Caki2 (cell line): Measurements from ENCODE around the gene RNASE11. TPM values are rescaled to one million over a fixed set of nuclear protein-coding genes. Genes with fewer than 3 reads are reported as not detected.
"Not testable (repeated sequence)": the region's sequence is repeated elsewhere in the genome, so short reads cannot be mapped to it uniquely, and the experiment has no call there.

ENCODE experiments used
- DNase-seq: peaks from one replicate; pipeline ENCODE4 v3.0.0-alpha.2; 2015; ENCODE audit warnings: low read depth
- in situ Hi-C: cut with HindIII; loops from 2 replicates; pipeline ENCODE4 v1.10.0; 2016; ENCODE audit warnings: low sequenced_read_pairs, low pct_unique_long_range_greater_than_20kb, mixed read lengths
- total RNA-seq: library from RNA; depleted of rRNA; stranded (reverse); fragments of >200 nt; shearing (Covaris generic); gene quantifications from 2 replicates; pipeline ENCODE4 v1.2.3, GENCODE V29; 2014; ENCODE audit warnings: low replicate concordance; rRNA removed

The RNASE11 gene
- total RNA-seq, result not detected in 2 replicates

GRCh38 chr14:20587489-20588154, at the start of gene RNASE11:
Gene RNASE11, minus strand, starts transcription at chr14:20588001.
- no peak for DNase-seq
- in situ Hi-C loops, result no loop called here

- DNase-seq, result peak; percentile 83
- in situ Hi-C loops, result no loop called here
These were observed 45.3 kb upstream of the RNASE11 start for GRCh38 chr14:20632831-20633691.

- DNase-seq, result no peak
- in situ Hi-C loops, result no loop called here
These were observed 44.6 kb upstream of the RNASE11 start for GRCh38 chr14:20632448-20632830.

- DNase-seq, result peak; percentile 71
- in situ Hi-C loops, result no loop called here
These were observed 44.1 kb upstream of the RNASE11 start for GRCh38 chr14:20631880-20632389.

DNA sequence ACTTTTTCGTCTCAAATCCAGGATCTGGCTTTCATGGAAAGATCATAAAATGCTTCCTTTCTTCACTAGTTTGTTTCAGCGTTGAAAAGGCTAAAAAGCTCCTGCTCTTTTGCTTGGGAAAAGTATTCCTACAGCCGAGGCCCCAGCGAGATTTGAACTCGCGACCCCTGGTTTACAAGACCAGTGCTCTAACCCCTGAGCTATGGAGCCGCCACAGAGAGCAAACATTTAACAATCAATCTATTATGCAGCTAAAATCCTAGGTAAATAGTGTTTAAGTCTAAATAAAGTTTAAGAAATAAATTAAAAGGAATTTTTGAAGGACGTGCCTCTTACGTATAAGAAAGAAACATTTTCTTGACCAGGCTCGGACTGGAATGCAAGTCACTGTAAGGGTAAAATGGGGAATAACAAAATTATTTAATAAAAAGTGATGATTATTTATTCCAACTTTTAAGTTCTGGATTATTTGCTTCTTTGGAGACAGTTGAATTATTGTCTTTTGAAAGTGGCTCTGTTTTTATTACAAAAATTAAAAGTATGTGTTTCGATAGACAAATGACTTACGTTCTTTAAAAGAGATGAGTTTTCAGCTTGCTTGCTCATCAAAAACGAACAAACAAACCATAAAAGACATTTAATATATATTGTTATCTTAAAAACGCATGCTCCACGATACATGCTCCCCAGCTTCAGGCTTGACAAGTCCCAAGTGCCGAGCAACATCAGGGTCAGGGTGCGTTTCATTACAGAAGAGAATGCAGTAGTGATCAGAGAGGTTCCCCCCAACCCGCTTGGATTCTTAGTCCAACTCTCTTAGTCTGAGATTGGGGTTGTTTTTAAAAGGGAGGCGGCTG, 43.5 kb upstream of the RNASE11 start:
- in situ Hi-C loops, result no loop called here
- DNase-seq, result peak; percentile 61

DNA sequence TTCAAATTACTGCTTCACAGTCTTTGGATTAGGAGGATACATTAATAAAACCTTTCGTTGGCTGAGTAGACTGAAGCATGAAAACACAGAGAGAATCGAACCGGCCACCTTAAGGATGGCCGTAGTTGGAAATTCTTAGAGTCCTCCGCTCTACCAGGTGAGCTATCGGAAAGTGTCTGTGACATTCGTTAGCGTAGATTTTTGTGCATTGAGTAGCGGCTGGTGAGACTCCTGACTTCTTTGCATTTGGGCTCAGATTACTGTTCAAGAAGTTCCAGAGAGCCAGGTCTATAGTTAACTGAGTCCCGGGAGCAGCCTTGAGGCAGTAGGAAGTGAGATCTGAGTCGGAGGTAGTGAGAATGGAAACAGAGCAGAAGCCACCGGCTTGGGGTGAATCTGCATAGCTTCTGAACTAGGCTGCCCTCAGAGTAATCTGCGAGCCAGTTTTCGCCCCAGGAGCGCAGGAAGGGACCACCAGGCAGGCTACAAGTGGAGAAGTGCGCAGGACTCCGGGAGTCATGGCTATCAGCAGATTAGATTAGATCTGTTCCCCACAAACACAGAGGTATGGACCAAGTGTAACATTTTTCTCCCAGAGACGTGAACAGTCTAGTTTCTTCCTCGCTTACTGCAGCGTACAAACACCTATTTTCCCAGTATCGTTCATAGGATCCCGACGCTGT, 42.7 kb upstream of the RNASE11 start:
- DNase-seq, result peak; percentile 72
- in situ Hi-C loops, result no loop called here

DNA sequence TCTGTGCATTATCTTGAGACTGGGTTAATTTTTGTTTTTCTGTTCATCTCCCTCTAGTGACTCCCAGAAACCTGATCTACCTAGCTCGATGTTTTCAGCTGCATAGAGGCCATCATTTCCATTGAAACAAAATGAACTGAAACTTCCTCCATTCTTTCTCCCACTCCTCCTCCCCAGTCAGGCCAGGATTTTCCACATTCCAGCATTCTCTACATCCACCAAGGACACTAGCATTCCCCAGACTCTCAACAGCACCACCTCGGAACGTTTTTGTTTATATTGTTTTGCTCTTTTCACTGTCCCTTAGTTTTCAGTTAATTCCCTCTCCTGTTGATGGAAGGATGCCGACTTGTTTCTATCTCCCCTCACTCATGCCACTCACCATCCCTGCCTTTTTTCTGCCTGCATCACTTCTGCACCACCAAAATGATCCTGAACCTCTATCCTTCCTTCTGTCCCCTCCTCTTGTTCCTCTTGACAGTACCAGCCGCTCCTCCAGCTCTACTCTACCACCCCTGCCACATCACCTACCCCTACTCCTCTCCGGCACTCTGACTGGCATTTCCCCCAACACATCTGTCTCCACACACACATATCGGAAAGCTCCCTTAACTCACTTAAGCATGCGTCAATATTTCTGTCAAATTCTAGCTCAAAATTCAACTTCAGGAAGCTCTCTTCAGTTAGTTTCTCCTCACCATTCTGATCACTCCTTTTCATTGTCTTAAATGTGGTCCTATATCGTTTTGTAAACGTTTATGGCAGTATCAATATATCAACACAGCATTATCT, 40.5 kb upstream of the RNASE11 start:
- in situ Hi-C loops, result no loop called here
- no peak for DNase-seq

DNA sequence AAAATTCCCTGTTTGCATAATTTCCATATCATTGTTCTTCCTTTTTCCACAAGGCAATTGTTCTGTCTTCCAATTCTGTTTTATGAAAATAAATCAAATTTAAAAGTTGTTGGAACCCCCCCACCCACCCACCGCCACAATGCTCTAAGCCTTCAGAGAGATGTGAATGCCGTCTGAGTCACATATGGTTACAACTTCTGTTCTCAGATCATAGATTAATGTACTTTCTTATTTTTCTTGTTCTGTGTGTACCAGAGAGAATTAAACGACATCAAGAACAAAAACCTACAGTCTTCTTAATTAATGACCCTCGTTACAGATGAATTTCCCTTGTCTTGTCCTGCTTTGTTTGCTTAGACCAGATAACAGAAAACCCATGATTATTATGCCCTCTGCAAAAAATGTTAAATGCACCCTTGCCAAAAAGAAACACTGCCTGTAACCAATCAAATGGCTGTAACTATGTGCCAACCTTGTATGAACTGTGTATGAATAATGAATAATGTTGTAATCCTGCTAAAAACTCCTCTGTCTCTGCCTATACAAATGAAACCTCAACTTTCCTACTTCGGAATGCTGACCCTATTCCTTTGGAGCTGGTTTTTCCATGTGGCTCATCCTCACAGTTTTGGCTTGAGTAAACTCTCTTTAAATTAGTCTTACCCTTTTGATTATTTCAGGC, 39.7 kb upstream of the RNASE11 start:
- DNase-seq, result no peak
- in situ Hi-C loops, result no loop called here

DNA sequence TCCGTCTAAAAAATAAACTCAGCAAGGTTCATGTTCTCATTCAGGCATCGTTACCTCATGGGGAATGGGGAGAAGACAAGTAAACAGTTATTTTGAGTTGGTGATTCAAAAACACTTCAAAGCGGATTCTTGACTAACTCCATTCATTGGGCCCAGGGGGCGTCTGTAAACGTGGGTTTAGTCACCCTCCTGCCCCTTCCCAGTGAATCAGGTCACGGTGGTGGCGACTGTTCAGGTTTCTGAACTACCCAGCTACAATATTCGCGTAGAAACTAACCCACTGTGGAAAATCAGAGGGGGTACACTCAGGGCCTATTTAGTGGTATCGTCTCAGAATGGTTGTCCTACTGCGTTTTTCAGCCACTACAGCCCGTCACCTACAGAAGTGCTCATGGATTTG, 38.5 kb upstream of the RNASE11 start:
- DNase-seq, result no peak
- in situ Hi-C loops, result no loop called here

GRCh38 chr14:20624495-20625070, 36.8 kb upstream of the RNASE11 start:
- DNase-seq, result peak; percentile 65
- in situ Hi-C loops, result no loop called here

- DNase-seq, result no peak
- in situ Hi-C loops, result no loop called here
These were observed 36.0 kb upstream of the RNASE11 start for GRCh38 chr14:20623798-20624197.

DNA sequence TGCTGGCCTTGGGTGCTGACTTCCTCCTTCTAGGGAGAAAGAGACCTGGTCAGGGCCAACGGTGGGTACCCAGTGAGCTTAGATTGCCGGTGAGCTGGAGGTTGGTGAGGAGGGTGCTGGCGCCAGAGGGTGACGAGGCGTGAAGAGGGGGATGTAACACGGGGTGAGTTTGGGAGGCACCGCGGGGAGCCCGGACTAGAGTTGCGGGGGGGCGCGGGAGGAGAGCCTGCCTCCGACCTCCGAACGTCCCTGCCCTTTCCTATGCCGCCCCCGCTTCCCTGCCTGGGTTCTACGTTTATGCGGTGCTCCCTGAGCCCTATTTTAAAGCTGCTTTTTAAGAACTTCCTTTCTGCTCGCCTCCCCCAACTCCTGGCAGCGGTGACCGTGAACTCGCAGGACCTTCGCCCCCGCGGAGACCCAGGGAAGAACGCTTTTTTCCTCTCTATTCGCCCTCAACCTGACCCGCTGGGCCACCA, 35.1 kb upstream of the RNASE11 start:
- in situ Hi-C loops, result no loop called here

GRCh38 chr14:20620798-20621478, 33.1 kb upstream of the RNASE11 start:
- DNase-seq, result no peak
- in situ Hi-C loops, result no loop called here

More for the DNA sequence above, 35.1 kb upstream of the RNASE11 start:
- no peak for DNase-seq

GRCh38 chr14:20619688-20620087, 31.9 kb upstream of the RNASE11 start:
- in situ Hi-C loops, DNase-seq: not testable (repeated sequence)

DNA sequence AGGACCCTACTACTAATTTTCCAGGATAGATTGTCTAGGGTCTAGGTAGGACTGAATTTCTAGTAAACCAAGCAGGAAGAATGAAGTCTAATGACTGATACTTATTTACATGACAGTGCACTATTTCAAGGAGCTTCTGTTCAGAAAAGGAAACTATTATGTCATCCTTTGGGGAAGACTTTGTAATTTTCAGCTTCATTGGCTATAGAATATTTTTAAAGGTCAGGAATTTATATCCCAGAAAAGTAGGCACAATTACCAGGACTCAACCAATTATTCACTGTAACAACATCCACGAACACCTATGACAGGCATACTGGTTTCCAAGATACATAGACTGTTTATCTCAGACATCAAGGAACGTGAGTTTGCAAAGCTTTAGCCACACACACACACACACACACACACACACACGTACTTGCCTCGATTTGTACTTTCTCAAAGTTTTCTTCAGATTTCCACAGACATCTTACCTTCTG, 30.5 kb upstream of the RNASE11 start:
- in situ Hi-C loops, result no loop called here

More for the DNA sequence above, 30.5 kb upstream of the RNASE11 start:
- peak; percentile 78 for DNase-seq
